GM12891 (cell line): ENCODE results near the gene BLOC1S4.

Source experiments
- PAX5 ChIP-seq: IDR thresholded peaks from 2 replicates; pipeline ENCODE4 v1.6.1; 2011; ENCODE audit warnings: low read length, moderate library complexity, mild to moderate bottlenecking; ENCODE audit not compliant: insufficient read depth, severe bottlenecking
- POLR2A ChIP-seq: IDR thresholded peaks from 2 replicates; pipeline ENCODE4 v1.6.1; 2011; ENCODE audit warnings: low read depth, low read length, control low read depth
- POLR2AphosphoS5 ChIP-seq: IDR thresholded peaks from 2 replicates; pipeline ENCODE4 v1.6.1; 2011; ENCODE audit warnings: low read depth, low read length, control low read depth
- SPI1 ChIP-seq: IDR thresholded peaks from 2 replicates; pipeline ENCODE4 v1.6.1; 2011; ENCODE audit warnings: low read depth, low read length, control low read depth
- TAF1 ChIP-seq: IDR thresholded peaks from 2 replicates; pipeline ENCODE4 v1.6.1; 2011; ENCODE audit warnings: low read depth, low read length, control low read depth

DNA sequence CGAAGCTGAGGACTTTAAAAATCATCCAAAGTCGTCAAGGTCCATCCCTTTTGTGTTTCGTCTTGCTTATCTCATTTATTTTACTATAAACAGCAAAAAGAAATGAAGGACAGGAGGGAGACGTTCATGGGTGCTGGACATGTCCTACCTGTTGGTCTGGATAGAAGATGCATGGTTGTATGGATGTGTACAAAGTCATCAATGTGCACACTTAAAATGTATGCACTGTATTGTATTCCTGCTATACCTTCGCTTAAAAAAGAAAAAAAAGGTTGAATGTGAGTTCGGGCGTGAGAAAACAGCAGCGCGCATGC is 313 bp upstream of the BLOC1S4 start:
- no peak for TF ChIP-seq POLR2AphosphoS5
- TF ChIP-seq PAX5, result no peak
- TF ChIP-seq POLR2A, result no peak
- no peak for TF ChIP-seq TAF1
- TF ChIP-seq SPI1, result no peak
